Activated gamma-delta T cell treated with anti-CD3 and anti-CD28 coated beads, Interleukin-2, amount 50 U/mL, for 16 hours (primary cell): ENCODE data around the gene TTC28.
"Not testable (repeated sequence)": the region's sequence is repeated elsewhere in the genome, so short reads cannot be mapped to it uniquely, and the experiment has no call there.

ENCODE experiments used
- DNase-seq: peaks from one replicate; pipeline ENCODE4 v3.0.0-alpha.2; 2020; ENCODE audit warnings: low read depth

TTC28 gene

DNA sequence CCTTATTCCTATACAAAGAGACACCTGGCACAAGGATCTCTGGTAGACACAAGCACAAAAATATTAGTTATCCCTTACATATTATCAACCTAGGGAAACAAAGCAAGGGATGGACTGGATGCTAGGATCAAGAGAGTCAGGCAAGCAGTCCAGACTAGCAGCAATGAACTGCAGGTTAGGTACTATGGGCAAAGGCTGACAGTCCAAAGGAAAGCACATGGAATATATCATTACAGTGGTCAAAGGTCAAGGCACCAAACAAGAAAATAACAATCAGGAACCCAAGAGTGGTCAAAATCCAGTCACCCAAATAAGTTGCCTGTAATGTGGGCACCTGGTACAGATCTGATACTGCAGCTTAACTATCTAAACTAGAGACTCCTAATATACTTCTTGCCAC lies 77.7 kb downstream of the TTC28 start:
- DNase-seq = no peak

- DNase-seq = no peak
Observed at GRCh38 chr22:28600546-28601143, 79.0 kb downstream of the TTC28 start.

- DNase-seq = no peak
Observed at GRCh38 chr22:28599693-28600092, 79.9 kb downstream of the TTC28 start.

GRCh38 chr22:28597665-28598064 lies 82.0 kb downstream of the TTC28 start:
- DNase-seq = no peak

DNA sequence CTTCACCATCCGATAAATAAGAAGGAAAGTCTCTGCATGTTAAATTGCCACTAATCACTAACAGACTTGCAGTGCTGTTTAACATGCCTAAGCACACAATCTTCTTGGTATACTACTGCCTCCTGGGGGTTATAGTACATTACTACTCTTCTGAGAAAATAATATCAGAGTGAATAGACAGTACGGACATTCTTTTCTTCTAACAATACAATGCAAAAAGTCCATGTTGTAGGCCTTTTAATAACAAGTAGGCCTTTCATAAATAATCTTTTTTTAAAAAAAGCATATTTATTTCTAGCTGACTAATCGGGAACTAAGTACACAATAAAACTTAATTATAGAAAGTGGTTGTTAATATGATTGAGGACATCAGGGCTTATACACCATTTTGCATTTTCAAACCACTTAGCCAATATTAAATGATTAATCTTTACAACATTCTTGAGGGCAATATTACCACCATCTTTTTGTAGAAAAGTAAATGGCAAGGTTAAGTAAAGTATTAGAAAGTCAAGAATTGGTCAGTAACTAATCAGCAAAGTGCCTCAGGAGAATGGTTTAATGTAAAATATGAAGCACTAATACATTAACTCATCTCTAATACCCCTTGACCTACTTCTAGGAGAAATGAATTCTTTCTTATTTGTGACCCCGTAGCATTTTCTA lies 84.7 kb downstream of the TTC28 start:
- DNase-seq = no peak

DNA sequence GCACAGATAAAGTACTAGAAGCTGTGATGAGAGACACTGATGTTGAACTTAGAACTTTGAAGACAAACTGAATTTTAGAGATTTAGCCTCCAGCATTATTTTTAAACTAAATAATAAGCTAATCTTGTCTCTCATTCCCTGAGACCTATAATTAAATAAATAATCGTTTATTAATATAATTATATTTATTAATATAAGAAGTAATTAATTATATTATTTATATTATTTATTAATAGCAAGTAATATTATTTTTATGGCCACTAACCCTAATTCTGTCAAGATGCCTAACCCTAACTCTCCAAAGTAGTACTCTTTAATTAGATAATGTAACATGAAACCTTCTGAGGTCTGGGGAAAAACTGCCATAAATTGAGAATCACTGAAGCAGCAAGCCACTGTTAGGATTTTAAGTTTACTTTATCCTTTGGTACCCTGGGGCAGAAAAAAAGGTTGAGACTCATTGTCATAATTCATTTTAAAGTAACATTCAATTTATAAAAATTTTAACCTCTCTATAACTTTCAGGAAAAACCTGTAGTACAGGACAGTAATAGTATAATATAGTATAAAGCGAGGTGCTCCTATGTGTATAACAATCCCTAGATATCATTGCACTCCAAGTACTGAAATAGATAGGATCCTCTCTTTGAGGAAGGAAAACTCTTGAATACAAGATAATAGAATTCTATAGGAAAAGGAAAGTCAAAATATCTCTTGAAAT lies 85.4 kb downstream of the TTC28 start:
- no peak for DNase-seq

DNA sequence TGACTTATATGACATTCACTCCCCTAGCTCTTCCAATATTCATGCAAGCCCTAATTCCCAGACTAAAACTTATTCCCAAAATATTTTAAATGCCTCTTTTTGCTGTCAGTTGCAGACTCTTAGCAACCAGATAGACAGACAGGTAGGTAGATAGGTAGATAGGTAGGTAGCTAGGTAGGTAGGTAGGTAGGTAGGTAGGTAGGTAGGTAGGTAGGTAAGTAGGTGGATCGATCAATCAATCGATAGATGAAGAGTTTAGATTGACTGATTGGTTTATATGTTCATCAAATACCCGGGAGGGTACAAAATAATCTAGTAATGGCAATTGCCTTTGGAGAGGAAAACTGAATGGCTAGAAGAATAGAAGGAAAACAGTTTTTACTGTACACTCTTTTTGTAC lies 86.3 kb downstream of the TTC28 start:
- no peak for DNase-seq

DNA sequence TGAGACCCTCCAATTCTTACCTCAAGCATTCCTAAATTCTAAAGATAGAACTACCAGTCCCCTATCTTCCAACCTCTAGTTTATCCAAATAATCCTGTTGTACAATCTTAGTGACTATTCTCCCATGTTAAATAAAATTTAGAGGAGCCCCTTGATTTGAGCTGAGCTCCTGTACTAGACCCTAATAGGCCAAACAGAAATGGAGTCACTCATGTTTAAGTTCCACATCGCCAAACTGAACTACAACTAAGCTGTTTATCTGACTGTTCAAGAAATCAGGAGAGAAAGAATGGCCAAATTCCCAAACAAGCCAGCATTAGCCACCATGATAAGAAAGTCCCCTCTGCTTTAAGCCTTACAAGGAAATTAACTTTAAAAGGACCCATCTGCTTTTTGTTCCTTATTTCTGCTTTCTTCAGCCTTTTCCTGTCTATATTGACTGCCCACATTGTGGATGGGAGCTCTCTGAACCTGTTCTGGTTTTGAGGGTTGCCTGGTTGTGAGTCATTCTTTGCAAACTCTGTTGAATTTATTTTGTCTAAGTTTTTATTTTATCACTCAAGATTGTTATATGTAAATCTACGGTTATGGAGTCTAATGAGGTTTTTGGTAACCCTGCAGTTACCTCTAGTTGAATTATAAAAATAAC lies 90.4 kb downstream of the TTC28 start:
- no peak for DNase-seq

DNA sequence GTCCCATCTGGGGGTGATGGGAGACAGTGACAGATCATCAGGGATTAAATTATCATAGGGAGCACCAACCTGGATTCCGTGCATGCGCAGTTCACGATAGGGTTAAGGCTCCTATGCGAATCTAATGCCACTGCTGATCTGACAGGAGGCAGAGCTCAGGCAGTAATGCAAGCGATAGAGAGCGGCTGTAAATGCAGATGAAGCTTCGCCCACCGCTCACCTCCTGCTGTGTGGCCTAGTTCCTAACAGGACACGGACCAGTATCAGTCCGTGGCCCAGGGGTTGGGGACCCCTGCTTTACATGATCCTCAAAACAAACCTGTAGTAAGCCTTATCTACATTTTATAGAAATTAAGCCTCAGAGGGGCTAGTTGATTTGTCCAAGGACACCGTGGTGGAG lies 94.3 kb downstream of the TTC28 start:
- no peak for DNase-seq

DNA sequence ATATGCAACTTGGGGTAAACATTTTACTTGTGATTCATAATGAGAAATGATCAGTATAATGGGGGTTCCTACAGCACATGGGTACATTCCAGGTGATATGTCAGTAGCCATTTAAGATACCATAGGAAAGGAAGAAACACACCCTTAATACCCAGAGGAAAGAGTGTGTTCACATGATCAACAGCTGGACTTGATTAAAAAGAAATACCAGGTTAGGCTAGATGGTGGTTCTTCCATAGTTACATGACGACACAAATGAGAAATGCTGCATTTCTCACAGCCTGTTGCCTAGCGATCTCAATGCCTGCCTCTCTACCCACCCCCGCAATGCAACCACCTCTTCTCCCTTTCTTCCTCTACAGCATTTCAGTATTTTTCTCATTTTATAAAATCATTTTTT lies 96.8 kb downstream of the TTC28 start:
- no peak for DNase-seq

- no peak for DNase-seq
Observed at GRCh38 chr22:28581016-28581415, 98.6 kb downstream of the TTC28 start.

GRCh38 chr22:28576162-28576561 lies 103.5 kb downstream of the TTC28 start:
- DNase-seq = no peak

DNA sequence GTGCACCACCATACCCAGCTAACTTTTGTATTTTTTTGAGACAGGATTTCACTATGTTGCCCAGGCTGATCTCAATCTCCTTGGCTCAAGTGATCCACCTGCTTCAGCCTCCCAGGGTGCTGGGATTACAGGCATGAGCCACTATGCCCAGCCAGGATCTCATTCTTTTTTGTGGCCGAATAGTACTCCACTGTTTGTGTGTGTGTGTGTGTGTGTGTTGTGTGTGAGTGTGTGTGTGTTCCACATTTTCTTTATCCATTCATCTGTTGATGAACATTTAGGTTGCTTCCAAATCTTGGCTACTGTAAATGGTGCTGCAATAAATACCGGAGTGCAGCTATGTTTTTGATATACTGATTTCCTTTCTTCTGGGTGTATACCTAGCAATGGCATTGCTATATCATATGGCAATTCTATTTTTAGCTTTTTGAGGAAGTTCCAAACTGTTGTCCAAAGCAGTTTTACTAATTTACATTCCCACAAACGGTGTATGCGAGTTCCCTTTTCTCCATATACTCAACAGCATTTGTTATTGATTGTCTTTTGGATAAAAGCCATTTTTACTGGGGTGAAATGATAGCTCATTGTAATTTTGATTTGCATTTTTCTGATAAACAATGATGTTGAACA lies 105.4 kb downstream of the TTC28 start:
- no peak for DNase-seq

- no peak for DNase-seq
Observed at GRCh38 chr22:28570696-28571373, 108.8 kb downstream of the TTC28 start.

- not testable (repeated sequence) for DNase-seq
Observed at GRCh38 chr22:28568974-28569373, 110.7 kb downstream of the TTC28 start.

DNA sequence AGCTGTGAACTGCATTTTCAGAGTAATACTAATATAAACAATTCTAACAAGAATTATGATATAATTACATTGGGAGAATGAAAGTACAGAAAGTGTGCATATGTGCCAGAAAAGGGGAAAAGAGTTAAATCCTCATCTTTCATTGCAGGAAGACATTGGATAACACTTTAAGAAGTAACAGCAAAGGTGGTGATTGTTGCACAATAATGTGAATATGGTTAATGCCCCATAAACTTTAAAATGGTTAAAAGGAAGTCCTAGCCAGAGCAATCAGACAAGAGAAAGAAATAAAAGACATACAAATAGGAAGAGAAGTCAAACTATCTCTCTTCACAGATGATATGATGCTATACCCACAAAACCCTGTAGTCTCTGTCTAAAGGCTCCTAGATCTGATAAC lies 111.5 kb downstream of the TTC28 start:
- no peak for DNase-seq

DNA sequence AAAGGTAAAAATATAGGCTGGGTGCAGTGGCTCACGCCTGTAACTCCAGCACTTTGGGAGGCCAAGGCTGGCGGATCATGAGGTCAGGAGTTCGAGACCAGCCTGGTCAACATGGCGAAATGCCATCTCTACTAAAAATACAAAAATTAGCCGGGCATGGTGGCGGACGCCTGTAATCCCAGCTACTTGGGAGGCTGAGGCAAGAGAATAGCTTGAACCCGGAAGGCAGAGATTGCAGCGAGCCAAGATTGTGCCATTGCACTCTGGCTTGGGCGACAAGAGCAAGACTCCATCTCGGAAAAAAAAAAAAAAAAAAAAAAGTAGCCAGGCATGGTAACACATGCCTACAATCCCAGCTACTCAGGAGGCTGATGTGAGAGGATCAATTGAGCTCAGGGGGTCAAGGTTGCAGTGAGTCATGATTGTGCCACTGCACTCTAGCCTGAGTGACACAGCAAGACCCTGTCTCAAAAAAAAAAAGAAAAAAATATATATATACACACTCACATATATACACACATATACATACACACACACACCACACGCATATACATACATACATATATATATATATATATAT lies 112.6 kb downstream of the TTC28 start:
- DNase-seq = not testable (repeated sequence)

DNA sequence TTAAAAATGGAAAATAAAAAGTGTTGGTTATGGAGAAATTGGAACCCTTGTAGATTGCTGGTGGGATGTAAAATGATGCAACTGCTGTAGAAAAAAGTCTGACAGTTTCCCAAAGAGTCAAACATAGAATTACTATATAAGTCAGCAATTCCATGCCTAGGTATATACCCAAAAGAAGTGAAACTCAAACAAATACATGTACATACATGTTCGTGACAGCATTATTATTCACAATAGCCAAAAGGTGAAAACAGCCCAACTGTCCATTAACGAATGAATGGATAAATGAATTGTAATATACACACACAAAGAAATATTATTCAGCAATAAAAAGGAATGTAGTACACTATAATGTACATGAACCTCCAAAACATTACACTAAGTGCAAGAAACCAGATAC lies 116.0 kb downstream of the TTC28 start:
- no peak for DNase-seq

DNA sequence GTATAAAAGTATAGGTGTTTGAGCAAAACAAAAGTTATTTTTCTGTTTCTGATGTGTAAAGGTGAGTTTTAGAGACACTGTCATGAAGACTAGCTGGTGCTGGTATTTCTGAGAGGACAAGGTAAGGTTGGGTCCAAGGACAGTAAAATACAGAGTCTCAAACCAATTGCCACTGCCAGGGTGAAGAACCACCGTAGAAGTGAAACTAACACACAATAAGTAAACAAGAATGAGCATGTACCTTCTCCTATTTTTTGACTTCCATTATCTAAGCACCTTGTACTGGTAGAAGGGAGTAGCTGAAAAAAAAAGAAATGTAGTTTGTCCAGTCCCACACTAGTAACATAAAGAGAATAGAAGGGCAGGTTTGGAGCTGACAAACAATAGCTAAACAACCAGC lies 117.3 kb downstream of the TTC28 start:
- DNase-seq = no peak

DNA sequence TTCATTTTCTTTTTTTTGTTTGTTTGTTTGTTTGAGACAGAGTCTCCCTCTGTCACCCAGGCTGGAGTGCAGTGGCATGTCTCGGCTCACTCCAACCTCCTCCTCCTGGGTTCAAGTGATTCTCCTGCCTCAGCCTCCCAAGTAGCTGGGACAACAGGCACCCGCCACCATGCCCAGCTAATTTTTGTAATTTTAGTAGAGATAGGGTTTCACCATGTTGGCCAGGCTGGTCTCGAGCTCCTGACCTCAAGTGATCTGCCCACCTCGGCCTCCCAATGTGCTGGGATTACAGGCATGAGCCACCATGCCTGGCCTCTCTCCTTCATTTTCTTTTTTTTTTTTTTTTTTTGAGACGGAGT lies 118.9 kb downstream of the TTC28 start:
- DNase-seq = not testable (repeated sequence)

DNA sequence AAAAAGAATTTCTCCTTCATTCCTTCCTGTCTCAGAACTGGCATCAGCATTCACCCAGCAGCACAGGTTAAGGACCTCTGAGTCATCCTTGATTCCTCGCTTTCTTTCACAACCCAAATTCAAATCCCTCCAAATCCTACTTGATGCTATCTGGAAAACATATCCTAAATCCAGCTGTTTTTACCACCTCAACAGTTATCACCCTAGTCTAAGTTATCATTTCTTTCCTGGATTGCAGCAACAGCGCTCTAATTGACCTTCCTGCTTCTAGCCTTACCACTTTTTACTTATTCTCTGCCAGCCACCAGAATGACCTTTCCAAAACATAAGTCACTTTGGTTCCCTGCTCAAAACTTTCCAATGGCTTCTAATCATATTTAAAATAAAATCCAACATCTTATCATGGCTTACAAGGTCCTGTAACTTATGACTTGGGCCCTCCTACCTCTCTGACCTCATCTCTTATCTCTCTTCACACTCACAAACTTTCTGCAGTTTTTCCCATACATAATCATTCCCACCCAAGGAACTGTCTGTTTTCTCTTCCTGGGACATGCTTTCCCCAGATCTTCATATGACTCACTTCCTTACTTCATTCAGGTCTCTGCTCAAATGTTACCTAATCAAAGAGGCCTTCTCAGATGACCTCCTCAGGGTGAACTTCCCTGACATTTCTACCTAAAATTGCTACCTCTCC lies 119.4 kb downstream of the TTC28 start:
- DNase-seq = no peak
